ENCODE data around the gene HMGN4. TPM values are rescaled to one million over a fixed set of nuclear protein-coding genes. Genes with fewer than 3 reads are reported as not detected.

The HMGN4 gene
- total RNA-seq, 2 donors from 2014 or later, result 53.5 to 83.0 TPM

GRCh38 chr6:26550250-26550993, 12.3 kb downstream of the HMGN4 start:
- Histone ChIP-seq H3K4me3 (peak overlapping the region; percentile 28 to 36), H3K27me3 (replicated peaks; ENCODE audit: insufficient read depth) (no peaks in the 10 kb centered on the region), H3K27ac (no peak overlapping the region), H3K9me3 (no peaks in the 10 kb centered on the region), H3K4me1 (replicated peaks) (no peaks in the 10 kb centered on the region), H3K36me3 (no peaks in the 10 kb centered on the region)
- TF ChIP-seq POLR2AphosphoS5 (IDR thresholded peaks at IDR 0.05) (no peak), POLR2A (IDR thresholded peaks at IDR 0.05) (no peak)
- TF ChIP-seq, protein P1, sequence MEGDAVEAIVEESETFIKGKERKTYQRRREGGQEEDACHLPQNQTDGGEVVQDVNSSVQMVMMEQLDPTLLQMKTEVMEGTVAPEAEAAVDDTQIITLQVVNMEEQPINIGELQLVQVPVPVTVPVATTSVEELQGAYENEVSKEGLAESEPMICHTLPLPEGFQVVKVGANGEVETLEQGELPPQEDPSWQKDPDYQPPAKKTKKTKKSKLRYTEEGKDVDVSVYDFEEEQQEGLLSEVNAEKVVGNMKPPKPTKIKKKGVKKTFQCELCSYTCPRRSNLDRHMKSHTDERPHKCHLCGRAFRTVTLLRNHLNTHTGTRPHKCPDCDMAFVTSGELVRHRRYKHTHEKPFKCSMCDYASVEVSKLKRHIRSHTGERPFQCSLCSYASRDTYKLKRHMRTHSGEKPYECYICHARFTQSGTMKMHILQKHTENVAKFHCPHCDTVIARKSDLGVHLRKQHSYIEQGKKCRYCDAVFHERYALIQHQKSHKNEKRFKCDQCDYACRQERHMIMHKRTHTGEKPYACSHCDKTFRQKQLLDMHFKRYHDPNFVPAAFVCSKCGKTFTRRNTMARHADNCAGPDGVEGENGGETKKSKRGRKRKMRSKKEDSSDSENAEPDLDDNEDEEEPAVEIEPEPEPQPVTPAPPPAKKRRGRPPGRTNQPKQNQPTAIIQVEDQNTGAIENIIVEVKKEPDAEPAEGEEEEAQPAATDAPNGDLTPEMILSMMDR (IDR thresholded peaks at IDR 0.05), result no peak
- DNase-seq (ENCODE audit: low spot score), result no peak
- intact Hi-C loops (cut with DNase I), result loop anchor here (10.0 kb wide), 1 partner anchor 924 kb away; the partner anchor contains the start of gene ZNF184
- 9% methylated on average over 42 of the region's 42 CpGs for WGBS

DNA sequence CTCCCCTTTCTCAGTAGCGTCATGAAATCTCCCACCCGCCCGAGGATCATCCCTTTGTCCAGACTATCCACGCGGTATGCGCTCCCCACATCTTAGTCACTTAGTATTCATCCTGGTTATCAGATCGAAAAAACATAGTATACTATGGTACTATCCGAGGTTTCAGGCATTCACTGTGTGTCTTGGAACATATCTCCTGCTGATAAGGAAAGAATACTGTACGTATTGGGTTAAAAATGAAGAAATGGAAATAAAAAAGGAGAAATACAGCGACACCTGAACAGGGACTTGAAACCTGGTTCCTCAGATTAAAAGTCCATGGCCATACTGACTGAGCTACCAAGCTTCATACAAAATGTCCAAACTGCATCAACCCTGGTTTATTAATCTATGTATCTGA, 14.0 kb downstream of the HMGN4 start:
- intact Hi-C loops (cut with DNase I), result loop anchor here (2.0 to 10.0 kb wide), 2 partner anchors 31 to 923 kb away; partner anchors contain the start of gene ZNF184

DNA sequence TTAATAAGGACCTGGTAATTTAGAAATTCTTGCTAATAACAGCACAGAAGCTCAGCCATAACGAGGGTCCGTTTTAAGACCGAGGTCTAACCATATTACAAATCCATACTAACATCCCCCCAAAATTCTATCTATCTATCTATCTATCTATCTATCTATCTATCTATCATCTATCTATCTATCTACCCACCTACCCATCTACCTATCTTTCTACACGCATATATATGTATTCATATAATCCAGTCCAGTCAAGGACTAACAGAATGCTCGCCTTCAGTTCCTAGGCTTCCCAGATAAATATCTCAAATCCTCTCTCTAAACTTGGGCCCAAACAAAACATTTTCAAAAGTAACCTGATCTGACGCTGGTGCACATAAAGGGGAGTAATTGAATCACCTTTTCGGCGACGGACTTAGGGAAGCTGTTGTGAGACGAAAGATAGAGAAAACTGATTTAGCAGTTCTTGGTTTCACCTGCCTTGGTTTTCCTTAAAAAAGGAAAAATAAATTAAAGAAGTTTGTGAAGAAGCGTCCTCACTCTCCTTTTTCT, 14.5 kb downstream of the HMGN4 start:
- no peak for DNase-seq (ENCODE audit: low spot score)
- Histone ChIP-seq H3K9me3 (no peaks in the 10 kb centered on the region), H3K36me3 (no peaks in the 10 kb centered on the region), H3K4me3 (peak overlapping the region; percentile 1 to 30), H3K27me3 (replicated peaks; ENCODE audit: insufficient read depth) (no peaks in the 10 kb centered on the region), H3K27ac (no peak overlapping the region), H3K4me1 (replicated peaks) (no peaks in the 10 kb centered on the region)
- WGBS, result 41% methylated on average over 11 of the region's 11 CpGs
- TF ChIP-seq POLR2AphosphoS5 (IDR thresholded peaks at IDR 0.05), result no peak
- TF ChIP-seq, protein P1 (IDR thresholded peaks at IDR 0.05), result no peak
- no peak for TF ChIP-seq POLR2A (IDR thresholded peaks at IDR 0.05)
- intact Hi-C loops (cut with DNase I), result loop anchor here (2.0 to 10.0 kb wide), 2 partner anchors 32 to 922 kb away; partner anchors contain the start of gene ZNF184

More for the DNA sequence above, 14.0 kb downstream of the HMGN4 start:
- Histone ChIP-seq H3K4me3 (no peak overlapping the region), H3K27ac (no peak overlapping the region), H3K9me3 (no peaks in the 10 kb centered on the region), H3K36me3 (no peaks in the 10 kb centered on the region), H3K27me3 (replicated peaks; ENCODE audit: insufficient read depth) (no peaks in the 10 kb centered on the region), H3K4me1 (replicated peaks) (no peaks in the 10 kb centered on the region)
- 90% methylated on average over 10 of the region's 10 CpGs for whole genome bisulfite sequencing
- no peak for DNase-seq (ENCODE audit: low spot score)
- TF ChIP-seq POLR2AphosphoS5 (IDR thresholded peaks at IDR 0.05) (no peak), POLR2A (IDR thresholded peaks at IDR 0.05) (no peak)
- TF ChIP-seq, protein P1 (IDR thresholded peaks at IDR 0.05), result no peak

GRCh38 chr6:26553264-26553634, 15.1 kb downstream of the HMGN4 start:
- Histone ChIP-seq H3K9me3 (no peaks in the 10 kb centered on the region), H3K4me3 (peak overlapping the region; percentile 30 to 31), H3K27me3 (replicated peaks; ENCODE audit: insufficient read depth) (no peaks in the 10 kb centered on the region), H3K36me3 (no peaks in the 10 kb centered on the region), H3K27ac (peak overlapping the region; percentile 61 to 71), H3K4me1 (replicated peaks) (no peaks in the 10 kb centered on the region)
- TF ChIP-seq, protein P1 (IDR thresholded peaks at IDR 0.05), result peak in 1 of 4 experiments; percentile 4
- peak; percentile 54 for TF ChIP-seq POLR2AphosphoS5 (IDR thresholded peaks at IDR 0.05)
- no peak for TF ChIP-seq POLR2A (IDR thresholded peaks at IDR 0.05)
- 2% methylated on average over 13 of the region's 13 CpGs for WGBS
- DNase-seq (ENCODE audit: low spot score), result peak; percentile 67
- intact Hi-C loops (cut with DNase I), result loop anchor here (2.0 to 10.0 kb wide), 2 partner anchors 32 to 922 kb away; partner anchors contain the start of gene ZNF184

Data from prostate gland (tissue), 2 donors.